H54 (cell line): ENCODE data around the gene EMC8.

ENCODE experiments used
- DNase-seq: peaks from one replicate; pipeline ENCODE4 v3.0.0; 2011; ENCODE audit warnings: low spot score, mixed read lengths; ENCODE audit not compliant: insufficient read length
- FAIRE-seq: peaks from 3 replicates; lab custom pipeline; 2011; peaks lifted over from hg19 to GRCh38; lab: Jason Lieb, UNC
- POLR2A ChIP-seq: IDR thresholded peaks from 2 replicates; pipeline ENCODE4 v1.6.1; 2011; ENCODE audit warnings: low read depth, mild to moderate bottlenecking, low read length

Gene EMC8

GRCh38 chr16:85798283-85798776, 1.0 kb downstream of the EMC8 start:
- no peak for TF ChIP-seq POLR2A
- no peak for DNase-seq
- FAIRE-seq: no peak

DNA sequence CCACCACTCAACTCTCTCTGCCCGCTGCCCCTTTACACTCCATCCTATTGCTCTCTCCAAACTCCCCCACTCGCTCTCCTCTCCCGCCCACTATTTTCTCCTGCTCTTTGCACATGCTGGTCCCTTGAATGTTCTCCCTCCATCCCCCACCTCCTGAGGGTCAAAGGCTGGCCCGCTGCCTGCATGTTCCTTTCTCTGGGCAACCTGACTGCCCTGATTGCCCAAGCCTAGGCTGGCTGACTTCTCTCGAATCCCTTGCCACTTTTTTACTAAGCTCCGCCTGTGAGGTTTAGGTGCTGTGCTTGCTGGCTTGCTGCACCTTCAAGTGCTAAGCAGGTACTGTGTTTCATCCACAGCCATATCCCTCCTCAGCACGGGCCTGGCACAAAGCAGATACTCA, 2.7 kb downstream of the EMC8 start:
- DNase-seq (no peak), FAIRE-seq (no peak)
- no peak for TF ChIP-seq POLR2A

DNA sequence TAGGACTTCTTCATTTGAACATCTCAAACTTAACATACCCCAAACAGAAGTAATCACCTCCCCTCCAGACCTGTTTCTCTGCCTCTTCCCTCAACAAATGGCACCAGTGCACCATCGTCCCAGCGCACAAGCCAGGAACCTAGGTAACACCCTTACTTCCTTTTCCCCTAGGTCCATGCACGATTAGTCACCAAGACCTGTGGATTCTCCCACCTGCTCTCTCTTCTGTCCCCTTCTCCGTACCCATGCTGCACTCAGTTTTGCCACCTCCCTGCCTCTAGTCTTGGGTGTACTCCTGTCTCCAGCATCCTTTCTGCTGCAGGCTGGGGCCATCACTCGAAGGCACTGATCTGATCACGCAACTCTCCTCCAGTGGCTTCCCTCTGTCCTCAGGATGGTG, 3.2 kb downstream of the EMC8 start:
- DNase-seq (no peak), FAIRE-seq (no peak)
- TF ChIP-seq POLR2A: no peak

GRCh38 chr16:85794696-85795095, 4.6 kb downstream of the EMC8 start:
- TF ChIP-seq POLR2A: no peak
- no peak for DNase-seq
- no peak for FAIRE-seq

DNA sequence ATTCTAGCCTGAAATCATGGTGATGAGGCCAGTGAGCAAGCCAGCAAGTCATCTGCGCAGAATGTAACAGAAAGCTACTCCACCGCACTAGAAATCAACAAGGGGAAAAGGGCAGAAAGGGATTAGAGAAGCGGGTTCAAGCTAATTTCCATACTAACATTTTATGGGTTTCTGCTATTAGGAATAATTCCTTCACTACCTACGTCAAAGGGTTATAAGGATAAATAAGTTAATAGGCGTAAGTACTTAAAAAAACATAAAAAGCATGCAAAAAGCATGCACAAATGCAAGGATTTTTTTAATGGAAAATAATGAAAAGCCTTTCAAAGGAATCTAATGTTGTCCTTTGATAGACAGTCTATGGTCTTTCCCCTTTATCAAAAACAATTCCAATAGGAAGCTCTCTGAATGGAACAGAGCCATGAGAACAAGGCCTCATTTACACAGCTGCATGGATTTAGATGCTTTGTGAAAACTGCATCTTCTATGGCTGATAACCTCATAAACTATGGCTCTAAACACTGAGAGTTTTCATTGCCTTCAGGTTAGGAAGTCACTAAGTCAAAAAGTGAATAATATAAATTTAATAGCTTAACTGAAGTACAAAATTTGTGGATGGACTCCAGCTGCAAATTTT, 5.6 kb downstream of the EMC8 start:
- FAIRE-seq (no peak), DNase-seq (no peak)
- TF ChIP-seq POLR2A: no peak

- DNase-seq (no peak), FAIRE-seq (no peak)
- no peak for TF ChIP-seq POLR2A
Measured at GRCh38 chr16:85789773-85790172, 9.6 kb downstream of the EMC8 start.

DNA sequence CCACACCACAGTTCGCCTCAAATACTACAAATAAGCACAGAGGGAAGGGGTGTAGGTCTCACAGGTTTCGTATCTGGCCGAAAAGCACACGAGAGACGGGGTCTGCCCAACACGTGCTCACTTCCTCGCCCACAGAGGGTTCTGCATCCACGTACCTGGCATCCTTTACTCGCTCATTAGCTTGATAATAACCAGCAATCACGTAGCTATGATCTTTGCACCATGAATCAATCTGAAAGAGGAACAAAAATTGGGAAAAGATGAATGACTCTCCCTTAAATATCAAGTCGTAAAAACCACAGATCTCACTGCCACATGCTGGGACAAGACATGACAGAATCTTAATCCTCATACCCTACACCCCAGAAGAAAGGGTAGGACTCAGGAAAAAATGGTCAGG, 10.5 kb downstream of the EMC8 start:
- TF ChIP-seq POLR2A: no peak
- DNase-seq: no peak
- no peak for FAIRE-seq

DNA sequence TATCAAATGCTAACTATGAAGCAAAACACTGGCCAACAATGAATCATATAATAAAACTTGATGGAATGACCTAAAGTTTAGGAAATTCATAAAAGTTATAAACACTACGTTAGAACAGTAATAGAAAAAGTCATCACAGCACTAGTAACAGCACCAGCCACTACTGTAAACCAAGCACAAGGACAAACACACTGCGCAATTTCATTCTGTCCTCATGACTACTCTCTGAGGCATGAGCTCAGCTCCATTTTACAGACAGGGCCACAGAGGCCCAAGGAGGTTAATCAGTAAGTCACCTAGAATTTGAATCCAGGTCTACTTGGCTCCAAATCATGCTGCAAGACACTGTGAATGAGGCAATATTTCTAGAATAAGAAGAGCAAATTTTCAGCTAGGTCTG, 13.4 kb downstream of the EMC8 start:
- FAIRE-seq (no peak), DNase-seq (no peak)
- TF ChIP-seq POLR2A: no peak

DNA sequence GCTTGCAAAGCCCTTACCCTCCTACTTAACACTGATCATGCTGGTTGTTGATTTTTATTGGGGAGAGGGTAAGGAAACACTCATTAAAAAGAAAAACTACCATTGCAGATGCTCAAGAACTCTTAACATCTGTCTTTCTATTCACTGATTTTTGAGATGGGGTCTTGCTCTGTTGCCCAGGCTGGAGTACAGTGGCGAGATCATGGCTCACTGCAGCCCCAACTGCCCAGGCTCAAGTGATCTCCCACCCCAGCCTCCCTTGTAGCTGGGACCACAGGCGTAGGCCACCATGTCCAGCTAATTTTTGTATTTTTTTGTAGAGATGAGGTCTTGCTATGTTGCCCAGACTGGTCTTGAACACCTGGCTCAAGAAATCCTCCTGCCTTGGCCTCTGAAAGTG, 14.5 kb downstream of the EMC8 start:
- FAIRE-seq: no peak
- DNase-seq: no peak
- TF ChIP-seq POLR2A: no peak

GRCh38 chr16:85783441-85783840, 15.9 kb downstream of the EMC8 start:
- DNase-seq: no peak
- no peak for TF ChIP-seq POLR2A
- FAIRE-seq: no peak

DNA sequence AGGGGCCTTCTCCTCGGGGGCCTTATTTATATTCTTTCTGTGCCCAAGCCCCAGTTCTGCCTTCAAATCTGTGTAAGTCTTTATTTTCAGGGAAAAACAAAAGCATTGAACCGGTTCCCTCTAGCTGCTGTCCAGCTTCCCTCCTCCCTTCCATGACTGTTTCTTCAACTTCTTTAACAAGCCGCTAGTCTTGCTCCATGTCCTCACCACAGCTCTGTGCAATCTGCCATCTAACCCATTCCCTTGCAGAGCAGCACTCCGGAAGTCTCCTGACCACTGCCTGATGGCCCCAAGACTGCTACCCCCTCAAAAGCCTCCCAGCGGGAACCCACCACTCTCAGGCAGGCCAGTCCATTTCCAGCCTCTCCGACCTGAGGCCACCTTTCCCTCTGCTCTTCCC, 16.9 kb downstream of the EMC8 start:
- no peak for TF ChIP-seq POLR2A
- FAIRE-seq: no peak
- no peak for DNase-seq

GRCh38 chr16:85781695-85782370, 17.5 kb downstream of the EMC8 start:
- TF ChIP-seq POLR2A: no peak
- FAIRE-seq (no peak), DNase-seq (no peak)

DNA sequence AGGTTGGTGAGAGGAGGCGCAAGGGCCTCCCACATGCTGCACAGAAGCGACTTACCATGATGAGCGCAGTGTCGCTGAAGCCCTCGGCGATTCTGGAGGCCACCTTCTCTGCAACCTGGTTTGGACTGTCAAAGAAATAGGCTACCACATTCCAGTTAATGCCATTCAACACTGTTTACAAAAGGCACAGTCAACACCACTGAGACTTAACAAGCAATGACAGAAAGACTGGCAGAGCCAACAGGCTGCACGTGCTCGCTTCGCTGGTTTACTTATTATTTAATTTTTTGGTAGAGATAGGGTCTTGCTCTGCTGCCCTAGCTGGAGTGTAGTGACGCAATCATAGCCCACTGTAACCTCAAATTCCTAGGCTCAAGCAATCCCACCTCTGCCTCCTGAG, 18.2 kb downstream of the EMC8 start:
- DNase-seq (no peak), FAIRE-seq (no peak)
- no peak for TF ChIP-seq POLR2A

- no peak for TF ChIP-seq POLR2A
- FAIRE-seq (no peak), DNase-seq (no peak)
Measured at GRCh38 chr16:85780281-85780680, 19.1 kb downstream of the EMC8 start.

- DNase-seq: no peak
- TF ChIP-seq POLR2A: no peak
- no peak for FAIRE-seq
Measured at GRCh38 chr16:85778873-85779272, 20.5 kb downstream of the EMC8 start.
